Sigmoid colon (tissue), 7 donors: ENCODE data around the gene SLC35F4. TPM values are rescaled to one million over a fixed set of nuclear protein-coding genes. Genes with fewer than 3 reads are reported as not detected.
A peak's percentile ranks its signal among the peaks of the same experiment; 100 is the strongest.

Source experiments
- DNase-seq: peaks from one replicate; pipeline ENCODE4 v3.0.0-alpha.2; 2019
- H3K27ac ChIP-seq, 4 donors: fragments of 200-600 bp; sonication (generic); one replicate each; pipeline ENCODE4 v1.5.1; 2016 to 2019; ENCODE audit warnings: mild to moderate bottlenecking in 1 of 4
- H3K27me3 ChIP-seq, 3 donors: fragments of 200-600 bp; sonication (generic); one replicate each; pipeline ENCODE4 v1.5.1; 2019; ENCODE audit warnings: mild to moderate bottlenecking in 1 of 3
- H3K36me3 ChIP-seq, 4 donors: fragments of 200-600 bp; sonication (generic); one replicate each; pipeline ENCODE4 v1.5.1; 2016 to 2019
- H3K4me1 ChIP-seq, 4 donors: fragments of 200-600 bp; sonication (generic); one replicate each; pipeline ENCODE4 v1.5.1; 2017 to 2019
- H3K4me3 ChIP-seq, 4 donors: fragments of 200-600 bp; sonication (generic); one replicate each; pipeline ENCODE4 v1.5.1; 2017 to 2019; ENCODE audit warnings: mild to moderate bottlenecking in 2 of 4, moderate library complexity in 1 of 4
- H3K9me3 ChIP-seq, 4 donors: fragments of 200-600 bp in 3 of 4; sonication (generic) in 3 of 4; one replicate each; pipeline versions ENCODE4 v1.5.1 to v1.6.1; 2013 to 2019
- EP300 ChIP-seq, 4 donors: sonication (generic); formaldehyde crosslinking; IDR thresholded peaks; one replicate each; pipeline ENCODE4 v1.6.1; 2017; ENCODE audit warnings: antibody characterized with exemption in 4 of 4
- POLR2A ChIP-seq, 2 donors: fragments of 450-650 bp; IDR thresholded peaks; one replicate each; pipeline ENCODE4 v1.6.1; 2016; ENCODE audit warnings: antibody characterized with exemption in 2 of 2, mild to moderate bottlenecking in 2 of 2, moderate library complexity in 2 of 2
- POLR2AphosphoS5 ChIP-seq, 4 donors: sonication (generic); formaldehyde crosslinking; IDR thresholded peaks; one replicate each; pipeline ENCODE4 v1.6.1; 2017; ENCODE audit warnings: antibody characterized with exemption in 4 of 4
- WGBS, 2 donors: extraction: QIAGEN DNeasy Blood & Tissue Kit; methylation state at CpG; one replicate each; pipeline ENCODE4 v1.1.7; 2013; 5-methylcytosine and 5-hydroxymethylcytosine counted together
- intact Hi-C: fragments of 100-400 bp; cut with DNase I; formaldehyde crosslinking; loops from one replicate; pipeline ENCODE4 v1.15.1; 2023
- polyA plus RNA-seq, 3 donors: library from polyadenylated mRNA; stranded (reverse); fragments of 200-250 nt; gene quantifications; one replicate each; pipeline ENCODE4 v1.2.3, GENCODE V29; 2013
- total RNA-seq, 4 donors: library from RNA; depleted of rRNA; stranded (reverse); fragments of >200 nt; gene quantifications; one replicate each; pipeline ENCODE4 v1.1.0, GENCODE V29; 2016
- TF ChIP-seq, protein P1 (sequence below), 4 experiments: fragments of 450-650 bp in 3 of 4; fragments of 200-600 bp in 1 of 4; IDR thresholded peaks; one replicate each; pipeline ENCODE4 v1.5.1; 2016 to 2019; ENCODE audit warnings: antibody characterized with exemption in 4 of 4, mild to moderate bottlenecking in 3 of 4, moderate library complexity in 2 of 4
- donor health status: healthy with polysubstance abuse.
- donor health status: Bipolar disorder and iron deficiency.
- donor health status: healthy.

Gene SLC35F4
- total and polyA plus RNA-seq, 7 donors, result not detected

DNA sequence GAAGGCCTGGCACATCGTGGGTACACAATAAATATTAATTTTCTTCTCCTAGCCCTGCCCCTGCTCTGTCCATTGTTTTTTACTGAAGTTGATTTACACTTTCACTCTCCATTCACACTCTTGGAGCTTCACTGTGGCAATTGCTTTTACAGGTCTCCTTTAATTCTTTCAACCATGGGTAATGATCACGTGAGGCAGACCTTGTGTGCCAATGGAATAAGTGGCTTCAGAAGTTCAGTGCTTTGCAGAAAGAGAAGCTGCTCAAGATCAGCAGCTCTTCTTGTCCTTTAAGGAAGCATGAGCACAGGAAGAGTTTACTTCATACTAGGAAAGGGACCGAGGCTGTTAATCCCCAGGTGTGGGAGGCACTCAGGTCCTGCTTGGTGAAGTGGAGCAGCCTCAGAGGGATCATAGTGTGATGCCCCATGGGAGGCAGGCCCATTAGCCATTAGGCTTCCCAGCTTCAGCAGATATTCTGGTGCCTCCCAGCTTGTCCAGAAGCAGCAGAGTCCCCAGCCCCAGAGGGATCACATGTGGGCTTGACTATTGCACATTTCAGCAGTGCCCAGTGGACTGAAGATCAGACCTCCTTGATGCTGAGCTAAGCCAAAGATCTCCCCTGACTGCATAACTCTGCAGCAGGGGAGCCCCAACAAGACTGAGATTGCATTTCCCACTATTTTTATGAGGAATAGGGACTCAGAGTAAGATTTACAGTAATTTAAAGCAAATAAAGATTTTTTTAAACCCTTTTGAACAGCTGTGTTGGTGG lies 5.0 kb upstream of the SLC35F4 start:
- Histone ChIP-seq H3K36me3 (no peaks in the 10 kb centered on the region), H3K9me3 (no peaks in the 10 kb centered on the region), H3K27me3 (peaks cover 2 to 18% (median 6%) of the 10 kb centered on the region in 3 donors), H3K27ac (no peak overlapping the region), H3K4me1 (peaks cover 0 to 4% (median 2%) of the 10 kb centered on the region in 4 donors), H3K4me3 (no peak overlapping the region)
- DNase-seq, result no peak
- WGBS, 2 donors, result 35 to 47% methylated on average over 3 of the region's 3 CpGs
- intact Hi-C loops, result no loop called here
- TF ChIP-seq POLR2A (IDR thresholded peaks at IDR 0.05) (no peak), POLR2AphosphoS5 (IDR thresholded peaks at IDR 0.05) (no peak), EP300 (IDR thresholded peaks at IDR 0.05) (no peak)
- TF ChIP-seq, protein P1, sequence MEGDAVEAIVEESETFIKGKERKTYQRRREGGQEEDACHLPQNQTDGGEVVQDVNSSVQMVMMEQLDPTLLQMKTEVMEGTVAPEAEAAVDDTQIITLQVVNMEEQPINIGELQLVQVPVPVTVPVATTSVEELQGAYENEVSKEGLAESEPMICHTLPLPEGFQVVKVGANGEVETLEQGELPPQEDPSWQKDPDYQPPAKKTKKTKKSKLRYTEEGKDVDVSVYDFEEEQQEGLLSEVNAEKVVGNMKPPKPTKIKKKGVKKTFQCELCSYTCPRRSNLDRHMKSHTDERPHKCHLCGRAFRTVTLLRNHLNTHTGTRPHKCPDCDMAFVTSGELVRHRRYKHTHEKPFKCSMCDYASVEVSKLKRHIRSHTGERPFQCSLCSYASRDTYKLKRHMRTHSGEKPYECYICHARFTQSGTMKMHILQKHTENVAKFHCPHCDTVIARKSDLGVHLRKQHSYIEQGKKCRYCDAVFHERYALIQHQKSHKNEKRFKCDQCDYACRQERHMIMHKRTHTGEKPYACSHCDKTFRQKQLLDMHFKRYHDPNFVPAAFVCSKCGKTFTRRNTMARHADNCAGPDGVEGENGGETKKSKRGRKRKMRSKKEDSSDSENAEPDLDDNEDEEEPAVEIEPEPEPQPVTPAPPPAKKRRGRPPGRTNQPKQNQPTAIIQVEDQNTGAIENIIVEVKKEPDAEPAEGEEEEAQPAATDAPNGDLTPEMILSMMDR (IDR thresholded peaks at IDR 0.05), result no peak

DNA sequence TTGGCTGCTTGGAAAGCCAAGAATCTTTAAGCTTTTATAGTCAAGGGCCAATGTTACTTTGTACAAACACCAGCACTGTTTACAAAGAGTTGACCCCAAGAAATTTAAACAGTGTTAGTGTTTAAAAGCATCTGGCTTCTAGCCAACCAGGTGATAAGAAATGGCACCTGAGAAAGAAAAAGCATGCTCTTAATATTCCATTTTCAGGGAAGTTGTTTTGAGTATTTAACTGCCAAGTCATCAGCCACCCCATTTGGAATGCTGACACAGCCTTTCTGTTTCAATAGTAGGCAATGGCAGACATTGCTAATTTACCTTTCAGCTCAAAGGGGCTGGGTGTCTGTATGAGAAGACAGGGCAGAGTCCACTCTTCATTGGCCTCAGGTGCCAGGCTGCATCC lies 3.7 kb upstream of the SLC35F4 start:
- no peaks in the 10 kb centered on the region for H3K36me3 ChIP-seq
- H3K9me3 ChIP-seq, result no peaks in the 10 kb centered on the region
- peaks cover 14 to 30% (median 19%) of the 10 kb centered on the region in 3 donors for H3K27me3 ChIP-seq
- no peak overlapping the region for H3K4me3 ChIP-seq
- TF ChIP-seq, protein P1 (IDR thresholded peaks at IDR 0.05), result no peak
- TF ChIP-seq POLR2A (IDR thresholded peaks at IDR 0.05) (no peak), EP300 (IDR thresholded peaks at IDR 0.05) (no peak), POLR2AphosphoS5 (IDR thresholded peaks at IDR 0.05) (no peak)
- H3K4me1 ChIP-seq, result peaks cover 0 to 14% (median 13%) of the 10 kb centered on the region in 4 donors
- no peak overlapping the region for H3K27ac ChIP-seq
- intact Hi-C loops, result no loop called here
- no peak for DNase-seq

DNA sequence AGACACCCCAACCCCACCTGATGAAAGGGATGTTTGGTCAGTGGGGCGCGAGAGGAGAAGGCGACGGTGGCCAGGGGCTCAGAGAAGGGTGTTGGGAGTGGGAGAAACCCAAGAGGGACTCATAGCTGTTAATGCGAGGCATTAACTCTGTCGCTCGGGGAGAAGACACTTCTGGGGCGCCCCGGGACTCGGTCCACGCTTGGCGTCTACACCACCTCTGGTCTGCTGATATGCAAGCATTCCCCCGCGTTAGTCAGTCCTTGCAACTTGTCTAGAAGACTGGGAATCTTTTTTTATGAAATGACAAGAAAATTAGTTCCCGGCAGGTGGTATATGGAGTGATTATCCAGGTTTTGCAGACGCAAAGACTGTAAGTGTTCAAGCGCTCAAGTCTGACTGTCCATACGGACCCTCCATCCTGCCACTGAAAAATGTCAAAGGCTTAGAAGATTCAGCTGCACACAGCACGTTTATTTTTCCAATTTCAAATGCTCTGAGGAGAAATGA lies 360 bp upstream of the SLC35F4 start:
- H3K9me3 ChIP-seq, result no peaks in the 10 kb centered on the region
- H3K27me3 ChIP-seq, result peaks cover 16 to 56% (median 26%) of the 10 kb centered on the region in 3 donors
- intact Hi-C loops, result no loop called here
- peaks cover 0 to 14% (median 13%) of the 10 kb centered on the region in 4 donors for H3K4me1 ChIP-seq
- no peaks in the 10 kb centered on the region for H3K36me3 ChIP-seq
- TF ChIP-seq POLR2A (IDR thresholded peaks at IDR 0.05) (no peak), EP300 (IDR thresholded peaks at IDR 0.05) (no peak), POLR2AphosphoS5 (IDR thresholded peaks at IDR 0.05) (no peak)
- peak overlapping the region in 1 of 4 donors; percentile 23 for H3K4me3 ChIP-seq
- H3K27ac ChIP-seq, result no peak overlapping the region
- WGBS, 2 donors, result 21 to 24% methylated on average over 19 of the region's 19 CpGs
- DNase-seq, result no peak

DNA sequence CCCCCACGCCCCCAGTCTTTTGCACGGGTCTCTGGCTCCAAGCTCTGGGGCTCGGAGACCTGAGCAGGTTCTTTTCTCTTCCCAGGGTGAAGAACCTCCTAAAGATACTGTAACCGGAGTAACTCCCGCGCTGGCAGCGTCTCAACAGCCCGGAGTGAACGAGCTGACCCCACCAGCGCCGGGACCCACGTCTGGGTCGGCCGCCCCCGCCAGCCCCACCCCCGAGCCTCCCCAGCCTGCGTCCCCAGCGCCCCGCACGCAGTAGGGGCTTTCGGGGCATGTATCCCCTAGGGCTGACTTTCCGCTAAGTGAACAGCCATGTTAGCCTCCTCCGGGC lies 858 bp downstream of the SLC35F4 start:
- TF ChIP-seq POLR2A (IDR thresholded peaks at IDR 0.05), result no peak
- TF ChIP-seq EP300 (IDR thresholded peaks at IDR 0.05), result no peak
- no peak for TF ChIP-seq POLR2AphosphoS5 (IDR thresholded peaks at IDR 0.05)
- TF ChIP-seq, protein P1 (IDR thresholded peaks at IDR 0.05), result no peak
- intact Hi-C loops, result no loop called here
- WGBS, 2 donors, result 7 to 16% methylated on average over 23 of the region's 23 CpGs
- Histone ChIP-seq H3K27me3 (peaks cover 16 to 56% (median 26%) of the 10 kb centered on the region in 3 donors), H3K36me3 (no peaks in the 10 kb centered on the region), H3K4me1 (peaks cover 0 to 14% (median 13%) of the 10 kb centered on the region in 4 donors), H3K27ac (no peak overlapping the region), H3K9me3 (no peaks in the 10 kb centered on the region), H3K4me3 (peak overlapping the region in 2 of 4 donors; percentile 8 to 23)
- no peak for DNase-seq

DNA sequence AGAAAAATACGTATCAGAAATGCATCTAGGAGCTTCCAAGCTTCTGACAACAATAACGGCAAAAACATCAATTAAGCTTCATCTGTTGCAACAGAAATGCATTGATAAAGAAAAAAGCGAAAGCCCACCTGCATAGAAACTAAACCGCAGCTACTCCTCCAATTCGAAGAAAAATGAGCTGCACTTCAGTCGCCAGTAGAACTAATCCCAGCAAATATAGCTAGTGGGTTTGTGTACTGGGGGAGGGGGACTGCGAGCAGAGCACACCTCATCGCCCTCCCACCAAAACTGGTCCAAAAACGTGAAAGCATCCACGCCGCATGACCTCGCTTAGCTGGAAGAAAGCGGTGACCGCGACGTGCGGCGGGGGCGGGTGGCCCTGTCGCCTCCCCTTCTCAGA lies 1.2 kb downstream of the SLC35F4 start:
- peaks cover 16 to 56% (median 26%) of the 10 kb centered on the region in 3 donors for H3K27me3 ChIP-seq
- TF ChIP-seq, protein P1 (IDR thresholded peaks at IDR 0.05), result no peak
- TF ChIP-seq EP300 (IDR thresholded peaks at IDR 0.05), result no peak
- no peak for TF ChIP-seq POLR2AphosphoS5 (IDR thresholded peaks at IDR 0.05)
- no peak for TF ChIP-seq POLR2A (IDR thresholded peaks at IDR 0.05)
- H3K4me3 ChIP-seq, result no peak overlapping the region
- 24 to 36% methylated on average over 20 of the region's 20 CpGs for WGBS, 2 donors
- no peak for DNase-seq
- H3K4me1 ChIP-seq, result peaks cover 0 to 14% (median 13%) of the 10 kb centered on the region in 4 donors
- no peaks in the 10 kb centered on the region for H3K9me3 ChIP-seq
- H3K27ac ChIP-seq, result no peak overlapping the region
- H3K36me3 ChIP-seq, result no peaks in the 10 kb centered on the region
- intact Hi-C loops, result no loop called here
